DMS153 treated with DMSO at 0.1 percent for 48 hours (cell line): ENCODE results near the gene ARHGAP42.
"Not testable (repeated sequence)": the region's sequence is repeated elsewhere in the genome, so short reads cannot be mapped to it uniquely, and the experiment has no call there.

Source experiments
- DNase-seq: peaks from one replicate; lab custom pipeline; 2025; ENCODE audit not compliant: unreplicated experiment; lab: John Stamatoyannopoulos, UW

Gene ARHGAP42

GRCh38 chr11:101010899-101011298 is 323.8 kb downstream of the ARHGAP42 start:
- DNase-seq = no peak

GRCh38 chr11:101011881-101012280 is 324.8 kb downstream of the ARHGAP42 start:
- DNase-seq = no peak

GRCh38 chr11:101013702-101014101 is 326.6 kb downstream of the ARHGAP42 start:
- DNase-seq = not testable (repeated sequence)

- DNase-seq = no peak
Observed at GRCh38 chr11:101014600-101015285, 327.7 kb downstream of the ARHGAP42 start.

GRCh38 chr11:101019870-101020269 is 332.8 kb downstream of the ARHGAP42 start:
- no peak for DNase-seq

GRCh38 chr11:101022256-101022655 is 335.2 kb downstream of the ARHGAP42 start:
- no peak for DNase-seq

GRCh38 chr11:101028644-101029043 is 341.6 kb downstream of the ARHGAP42 start:
- DNase-seq = no peak

- DNase-seq = no peak
Observed at GRCh38 chr11:101030015-101030414, 342.9 kb downstream of the ARHGAP42 start.

GRCh38 chr11:101030692-101031091 is 343.6 kb downstream of the ARHGAP42 start:
- DNase-seq = no peak

- DNase-seq = no peak
Observed at GRCh38 chr11:101031713-101032112, 344.6 kb downstream of the ARHGAP42 start.

GRCh38 chr11:101032991-101033390 is 345.9 kb downstream of the ARHGAP42 start:
- no peak for DNase-seq

GRCh38 chr11:101034076-101034475 is 347.0 kb downstream of the ARHGAP42 start:
- no peak for DNase-seq

- no peak for DNase-seq
Observed at GRCh38 chr11:101035872-101036271, 348.8 kb downstream of the ARHGAP42 start.
